ENCODE measurements around the gene ATXN7. TPM values are rescaled to one million over a fixed set of nuclear protein-coding genes. Genes with fewer than 3 reads are reported as not detected.

Gene ATXN7
- total RNA-seq, 1 donor from 2014 or later, result 9.5 TPM

GRCh38 chr3:63986146-63986545 lies 122.5 kb downstream of the ATXN7 start:
- DNase-seq (ENCODE audit: low read depth) (no peak), FAIRE-seq (no peak)
- no peak for TF ChIP-seq CTCF (IDR thresholded peaks at IDR 0.05; ENCODE audit: insufficient read depth, low read length, severe bottlenecking)
- Histone ChIP-seq H3K36me3 (ENCODE audit: control insufficient read depth, insufficient read depth, low read length) (peaks cover 16% of the 10 kb centered on the region), H3K4me3 (ENCODE audit: low read depth, low read length) (no peak overlapping the region), H3K27me3 (ENCODE audit: control insufficient read depth, insufficient read depth, low read length) (no peaks in the 10 kb centered on the region)

GRCh38 chr3:63986831-63987230 lies 123.2 kb downstream of the ATXN7 start:
- no peaks in the 10 kb centered on the region for H3K27me3 ChIP-seq (ENCODE audit: control insufficient read depth, insufficient read depth, low read length)
- no peak overlapping the region for H3K4me3 ChIP-seq (ENCODE audit: low read depth, low read length)
- TF ChIP-seq CTCF (IDR thresholded peaks at IDR 0.05; ENCODE audit: insufficient read depth, low read length, severe bottlenecking), result no peak
- H3K36me3 ChIP-seq (ENCODE audit: control insufficient read depth, insufficient read depth, low read length), result peaks cover 15% of the 10 kb centered on the region
- DNase-seq (ENCODE audit: low read depth) (no peak), FAIRE-seq (no peak)

- H3K4me3 ChIP-seq (ENCODE audit: low read depth, low read length), result no peak overlapping the region
- peak; percentile 76 for DNase-seq (ENCODE audit: low read depth)
- TF ChIP-seq CTCF (IDR thresholded peaks at IDR 0.05; ENCODE audit: insufficient read depth, low read length, severe bottlenecking), result no peak
- H3K36me3 ChIP-seq (ENCODE audit: control insufficient read depth, insufficient read depth, low read length), result peaks cover 14% of the 10 kb centered on the region
- FAIRE-seq, result no peak
- H3K27me3 ChIP-seq (ENCODE audit: control insufficient read depth, insufficient read depth, low read length), result no peaks in the 10 kb centered on the region
Measured at GRCh38 chr3:63988943-63989342, 125.3 kb downstream of the ATXN7 start.

GRCh38 chr3:63990204-63990603 lies 126.5 kb downstream of the ATXN7 start:
- DNase-seq (ENCODE audit: low read depth), result no peak
- no peak for FAIRE-seq
- peaks cover 16% of the 10 kb centered on the region for H3K36me3 ChIP-seq (ENCODE audit: control insufficient read depth, insufficient read depth, low read length)
- H3K27me3 ChIP-seq (ENCODE audit: control insufficient read depth, insufficient read depth, low read length), result no peaks in the 10 kb centered on the region
- H3K4me3 ChIP-seq (ENCODE audit: low read depth, low read length), result no peak overlapping the region
- no peak for TF ChIP-seq CTCF (IDR thresholded peaks at IDR 0.05; ENCODE audit: insufficient read depth, low read length, severe bottlenecking)

- TF ChIP-seq CTCF (IDR thresholded peaks at IDR 0.05; ENCODE audit: insufficient read depth, low read length, severe bottlenecking), result no peak
- Histone ChIP-seq H3K27me3 (ENCODE audit: control insufficient read depth, insufficient read depth, low read length) (no peaks in the 10 kb centered on the region), H3K36me3 (ENCODE audit: control insufficient read depth, insufficient read depth, low read length) (peaks cover 21% of the 10 kb centered on the region), H3K4me3 (ENCODE audit: low read depth, low read length) (no peak overlapping the region)
- no peak for FAIRE-seq
- no peak for DNase-seq (ENCODE audit: low read depth)
Measured at GRCh38 chr3:63990733-63991132, 127.1 kb downstream of the ATXN7 start.

GRCh38 chr3:63991666-63992065 lies 128.0 kb downstream of the ATXN7 start:
- Histone ChIP-seq H3K4me3 (ENCODE audit: low read depth, low read length) (no peak overlapping the region), H3K27me3 (ENCODE audit: control insufficient read depth, insufficient read depth, low read length) (no peaks in the 10 kb centered on the region), H3K36me3 (ENCODE audit: control insufficient read depth, insufficient read depth, low read length) (peaks cover 24% of the 10 kb centered on the region)
- no peak for TF ChIP-seq CTCF (IDR thresholded peaks at IDR 0.05; ENCODE audit: insufficient read depth, low read length, severe bottlenecking)
- FAIRE-seq, result no peak
- no peak for DNase-seq (ENCODE audit: low read depth)
